Endothelial cell of hepatic sinusoid (primary cell): ENCODE results near the gene UGCG.
"Not testable (repeated sequence)": the region's sequence is repeated elsewhere in the genome, so short reads cannot be mapped to it uniquely, and the experiment has no call there.

Experiments used
- in situ Hi-C: cut with HindIII; loops from 2 replicates; pipeline ENCODE4 v1.10.0; 2017; ENCODE audit warnings: low sequenced_read_pairs

Gene UGCG

DNA sequence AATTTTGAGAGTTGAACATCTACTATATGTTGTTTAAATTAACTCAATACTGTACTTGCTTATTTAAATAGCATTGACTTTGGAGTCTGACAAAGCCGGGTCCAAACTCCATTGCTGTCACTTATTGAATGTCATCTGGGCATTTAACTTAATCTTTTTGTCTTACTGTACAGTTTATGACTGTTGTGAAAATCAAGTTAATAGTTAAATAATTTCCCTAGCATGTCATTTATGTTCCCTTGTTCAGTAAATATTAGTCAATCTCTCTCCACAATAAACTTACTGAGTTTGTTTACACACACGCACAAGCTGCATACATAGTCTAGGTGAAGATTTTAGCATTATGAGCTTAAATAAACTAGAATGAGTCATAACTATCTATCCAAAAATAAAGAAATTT is 6.3 kb upstream of the UGCG start:
- in situ Hi-C loops: no loop called here

DNA sequence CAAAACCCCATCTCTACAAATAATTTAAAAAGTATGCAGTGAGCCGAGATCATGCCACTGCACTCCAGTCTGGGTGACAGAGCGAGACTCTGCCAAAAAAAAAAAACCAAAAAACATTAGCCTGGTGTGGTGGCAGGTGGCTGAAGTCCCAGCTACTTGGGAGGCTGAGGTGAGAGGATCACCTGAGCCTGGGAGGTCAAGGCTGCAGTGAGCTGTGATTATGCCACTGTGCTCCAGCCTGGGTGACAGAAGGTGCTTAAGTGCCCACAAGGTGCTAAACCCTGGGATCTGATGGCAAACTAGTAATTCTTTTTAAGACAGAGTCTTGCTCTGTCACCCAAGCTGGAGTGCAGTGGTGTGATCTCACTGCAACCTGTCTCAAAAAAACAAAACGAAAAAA is 5.7 kb upstream of the UGCG start:
- in situ Hi-C loops: not testable (repeated sequence)

DNA sequence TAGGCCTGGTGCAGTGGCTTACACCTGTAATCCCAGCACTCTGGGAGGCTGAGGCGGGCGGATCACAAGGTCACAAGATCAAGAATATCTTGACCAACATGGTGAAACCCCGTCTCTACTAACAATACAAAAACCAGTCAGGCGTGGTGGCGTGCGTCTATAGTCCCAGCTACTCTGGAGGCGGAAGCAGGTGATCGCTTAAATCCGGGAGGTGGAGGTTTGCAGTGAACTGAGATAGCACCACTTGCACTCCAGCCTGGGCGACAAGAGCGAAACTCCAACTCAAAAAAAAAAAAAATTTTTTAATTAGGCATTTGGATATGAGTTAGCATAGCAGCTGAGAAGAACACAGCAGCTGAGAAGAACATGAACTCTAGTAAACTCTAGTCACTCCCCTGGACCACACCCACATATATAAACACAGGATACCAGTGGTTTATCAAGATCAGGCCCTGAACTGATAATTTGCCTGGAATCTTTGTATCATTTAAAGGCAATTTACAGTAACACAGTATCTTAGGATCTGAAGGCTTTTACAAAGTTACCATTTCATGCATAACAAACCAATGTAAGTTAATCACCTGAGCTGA is 4.6 kb upstream of the UGCG start:
- in situ Hi-C loops: no loop called here

DNA sequence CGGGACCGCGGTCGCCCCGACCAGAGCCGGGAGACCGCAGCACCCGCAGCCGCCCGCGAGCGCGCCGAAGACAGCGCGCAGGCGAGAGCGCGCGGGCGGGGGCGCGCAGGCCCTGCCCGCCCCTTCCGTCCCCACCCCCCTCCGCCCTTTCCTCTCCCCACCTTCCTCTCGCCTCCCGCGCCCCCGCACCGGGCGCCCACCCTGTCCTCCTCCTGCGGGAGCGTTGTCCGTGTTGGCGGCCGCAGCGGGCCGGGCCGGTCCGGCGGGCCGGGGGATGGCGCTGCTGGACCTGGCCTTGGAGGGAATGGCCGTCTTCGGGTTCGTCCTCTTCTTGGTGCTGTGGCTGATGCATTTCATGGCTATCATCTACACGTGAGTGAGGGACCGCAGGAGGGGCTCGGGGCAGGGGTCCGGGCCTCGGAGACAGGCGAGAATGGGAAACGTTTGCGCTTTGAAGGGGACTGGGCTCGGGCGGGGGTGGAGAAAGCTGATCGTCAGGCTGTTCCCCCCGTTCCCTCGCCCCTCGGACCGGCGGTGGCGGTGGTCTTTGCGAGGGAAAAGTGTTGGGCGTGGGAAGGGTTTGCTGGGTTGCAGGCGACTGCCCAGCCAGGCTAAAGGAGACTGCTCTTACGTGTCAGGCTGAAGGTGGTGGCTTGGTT is 457 bp downstream of the UGCG start:
- in situ Hi-C loops: no loop called here

DNA sequence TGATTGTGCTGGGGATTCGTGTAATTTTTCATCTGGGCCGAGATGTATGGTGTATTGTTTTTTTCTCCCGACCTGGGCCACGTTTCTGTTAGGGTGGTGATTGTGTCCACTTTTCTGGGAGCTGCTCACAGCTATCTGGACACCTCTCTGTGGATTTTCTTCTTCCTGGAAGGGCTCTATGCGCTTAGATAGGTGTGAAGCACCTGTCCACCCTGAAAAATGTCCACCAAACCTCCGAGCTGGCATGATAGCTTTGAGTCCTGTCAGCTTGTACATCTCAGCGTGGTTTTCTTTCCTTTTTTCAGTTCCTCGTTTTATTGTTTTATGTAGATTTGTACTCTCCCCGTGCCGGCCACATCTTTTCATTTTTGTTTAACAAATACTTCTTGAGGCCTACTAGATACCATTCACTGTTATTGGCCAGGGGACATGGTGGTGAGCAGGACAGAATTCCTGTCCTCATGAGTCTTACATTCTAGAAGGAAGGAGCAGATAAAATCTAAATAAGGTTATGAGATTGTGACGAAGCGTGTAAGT is 1.1 kb downstream of the UGCG start:
- in situ Hi-C loops: no loop called here

DNA sequence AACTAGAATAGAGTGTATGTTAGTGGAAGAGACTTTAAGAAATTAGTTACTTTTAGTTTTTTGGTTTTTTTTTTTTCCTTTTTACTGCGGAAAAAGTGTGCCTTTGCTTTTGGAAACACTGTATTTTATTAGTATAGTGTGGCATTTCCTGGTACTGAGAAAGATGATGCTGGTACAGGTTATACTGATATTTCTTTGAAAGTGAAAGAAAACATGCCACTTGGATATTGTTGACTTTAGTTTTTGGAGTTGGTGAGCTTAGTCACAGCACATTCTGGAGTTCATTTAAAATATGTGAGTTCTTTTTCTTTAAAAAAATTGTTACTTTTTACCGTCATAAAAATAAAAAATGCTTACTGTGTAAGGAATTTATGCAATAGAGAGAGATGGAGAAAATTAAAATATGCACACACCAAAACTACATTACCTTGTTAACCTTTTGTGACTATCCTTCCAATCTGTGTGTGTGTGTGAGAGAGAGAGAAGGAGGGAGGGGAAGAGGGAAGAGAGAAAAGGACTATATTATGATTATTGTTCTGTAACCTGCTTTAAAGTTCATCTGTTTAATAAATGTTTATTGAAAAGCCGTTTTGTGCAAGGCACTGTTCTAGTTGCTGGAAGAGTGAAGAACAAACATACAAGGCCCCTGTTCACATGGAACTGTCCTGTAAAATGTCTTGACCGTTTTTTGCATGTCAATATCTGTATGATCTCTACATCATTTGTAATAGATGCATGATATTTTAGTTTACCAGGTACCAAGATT is 1.9 kb downstream of the UGCG start:
- in situ Hi-C loops: no loop called here

DNA sequence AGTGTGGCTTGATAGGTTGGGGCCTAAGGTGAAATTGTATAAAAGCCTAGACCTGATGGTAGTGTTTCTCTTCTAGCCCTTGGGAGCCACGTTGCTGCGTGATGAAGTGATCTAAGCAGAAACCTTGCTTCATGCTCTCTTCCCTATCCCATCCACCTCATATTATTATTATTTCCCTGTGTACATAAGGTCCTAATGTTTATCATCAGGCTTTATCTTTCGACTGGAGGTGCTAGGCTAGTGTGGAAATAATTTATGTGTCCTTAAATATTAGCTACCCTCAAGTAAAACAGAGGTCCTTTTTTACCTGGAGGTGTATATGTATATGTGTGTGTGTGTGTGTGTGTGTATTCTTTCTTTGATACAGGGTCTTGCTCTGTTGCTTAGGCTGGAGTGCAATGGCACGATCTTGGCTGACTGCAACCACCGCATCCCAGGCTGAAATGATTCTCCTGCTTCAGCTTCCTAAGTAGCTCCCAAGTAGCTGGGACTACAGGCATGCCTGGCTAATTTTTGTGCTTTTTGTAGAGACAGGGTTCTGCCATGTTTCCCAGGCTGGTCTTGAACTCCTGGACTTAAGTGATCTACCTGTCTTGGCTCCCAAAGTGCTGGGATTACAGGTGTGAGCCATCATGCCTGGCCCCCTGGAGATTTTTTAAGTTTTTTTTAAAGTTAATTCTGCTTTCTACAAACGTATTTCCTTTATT is 3.7 kb downstream of the UGCG start:
- in situ Hi-C loops: no loop called here

DNA sequence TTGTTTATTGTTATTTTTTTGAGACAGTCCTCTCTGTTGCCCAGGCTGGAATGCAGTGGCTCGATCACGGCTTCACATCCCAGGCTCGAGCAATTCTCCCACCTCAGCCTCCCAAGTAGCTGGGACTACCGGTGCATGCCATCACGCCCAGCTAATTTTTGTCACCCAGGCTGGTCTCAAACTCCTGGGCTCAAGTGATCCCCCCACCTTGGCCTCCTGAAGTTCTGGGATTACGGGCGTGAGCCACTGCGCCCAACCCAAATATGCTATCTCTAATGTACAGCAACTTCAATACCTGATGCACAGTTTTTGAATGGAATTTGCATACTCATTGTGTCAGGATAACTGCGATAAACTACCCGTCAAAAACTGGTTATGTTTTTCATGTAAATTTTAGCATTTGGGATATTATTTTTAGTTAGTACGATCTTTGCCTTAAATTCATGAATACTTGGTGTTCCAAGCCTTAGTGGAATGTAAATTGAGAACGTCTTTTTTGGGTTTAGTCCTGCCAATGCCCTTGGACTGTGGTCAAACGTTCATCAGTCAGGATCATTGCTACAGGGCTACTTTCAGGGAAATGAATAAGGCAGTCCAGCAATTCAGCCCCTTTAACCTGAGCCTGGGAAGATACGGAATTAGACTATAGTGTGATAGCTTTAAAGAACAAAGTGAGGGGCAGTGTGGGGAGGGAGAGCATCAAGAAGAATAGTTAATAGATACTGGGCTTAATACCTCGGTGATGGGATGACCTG is 4.4 kb downstream of the UGCG start:
- in situ Hi-C loops: no loop called here

DNA sequence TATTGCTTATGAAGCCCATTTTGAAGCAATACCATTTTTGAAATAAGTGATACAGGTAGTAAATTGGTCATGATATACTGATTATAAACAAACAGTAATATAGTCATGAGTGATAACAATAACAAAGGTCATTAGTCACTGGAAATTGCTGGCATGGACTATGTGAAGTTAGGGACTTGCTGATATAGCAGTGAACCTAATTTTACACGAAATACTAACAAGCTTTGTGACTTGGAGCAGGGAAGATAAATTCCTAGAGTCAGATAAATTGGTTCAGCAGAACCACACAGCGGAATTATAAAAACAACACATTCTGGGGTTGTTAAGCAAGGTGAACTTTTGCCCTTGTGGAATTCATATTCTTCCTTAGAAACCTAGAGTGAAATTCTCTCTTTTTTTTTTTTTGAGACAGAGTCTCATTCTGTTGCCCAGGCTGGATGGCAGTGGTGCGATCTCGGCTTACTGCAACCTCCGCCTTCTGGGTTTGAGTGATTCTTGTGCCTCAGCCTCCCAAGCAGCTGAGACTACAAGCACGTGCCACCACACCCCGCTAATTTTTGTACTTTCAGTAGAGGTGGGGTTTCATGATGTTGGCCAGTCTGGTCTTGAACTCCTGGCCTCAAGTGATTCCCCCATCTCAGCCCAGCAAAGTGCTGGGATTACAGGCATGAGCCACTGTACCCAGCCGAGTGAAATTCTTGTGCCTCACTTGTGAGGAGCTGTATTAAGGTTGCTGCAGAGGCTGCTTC is 6.0 kb downstream of the UGCG start:
- in situ Hi-C loops: no loop called here

DNA sequence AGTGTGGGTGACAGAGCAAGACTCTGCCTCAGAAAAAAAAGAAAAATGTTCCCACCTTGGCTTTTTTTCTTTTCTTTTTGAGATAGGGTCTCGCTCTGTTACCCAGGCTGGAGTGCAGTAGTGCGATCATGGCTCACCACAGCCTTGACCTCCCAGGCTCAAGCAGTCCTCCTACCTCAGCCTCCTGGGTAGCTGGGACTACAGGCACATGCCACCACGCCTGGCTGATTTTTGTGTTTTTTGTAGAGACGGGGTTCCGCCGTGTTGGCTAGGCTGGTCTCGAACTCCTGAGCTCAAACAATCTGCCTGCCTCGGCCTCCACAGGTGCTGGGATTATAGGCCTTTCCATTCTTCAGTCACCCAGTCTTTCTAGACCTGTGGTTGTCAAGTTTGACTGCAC is 6.9 kb downstream of the UGCG start:
- in situ Hi-C loops: not testable (repeated sequence)

DNA sequence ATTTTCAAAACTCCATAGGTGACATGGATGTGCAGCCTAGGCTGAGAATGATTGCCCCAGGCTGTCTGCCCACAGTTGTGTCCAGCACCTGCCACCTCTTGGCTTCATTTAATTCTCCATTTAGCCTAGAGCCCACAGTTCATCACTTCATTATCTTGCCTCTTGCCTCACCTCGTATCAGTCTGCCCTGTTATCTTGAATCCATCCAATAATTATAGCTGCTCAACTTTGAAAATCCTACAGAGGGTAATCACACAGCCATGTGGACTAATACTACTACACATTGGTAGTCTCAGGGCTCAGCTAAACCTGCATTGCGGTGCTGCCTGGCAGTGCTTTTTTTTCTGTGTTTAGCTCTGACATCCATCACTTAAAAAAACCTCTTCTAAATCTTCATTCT is 7.4 kb downstream of the UGCG start:
- in situ Hi-C loops: no loop called here

DNA sequence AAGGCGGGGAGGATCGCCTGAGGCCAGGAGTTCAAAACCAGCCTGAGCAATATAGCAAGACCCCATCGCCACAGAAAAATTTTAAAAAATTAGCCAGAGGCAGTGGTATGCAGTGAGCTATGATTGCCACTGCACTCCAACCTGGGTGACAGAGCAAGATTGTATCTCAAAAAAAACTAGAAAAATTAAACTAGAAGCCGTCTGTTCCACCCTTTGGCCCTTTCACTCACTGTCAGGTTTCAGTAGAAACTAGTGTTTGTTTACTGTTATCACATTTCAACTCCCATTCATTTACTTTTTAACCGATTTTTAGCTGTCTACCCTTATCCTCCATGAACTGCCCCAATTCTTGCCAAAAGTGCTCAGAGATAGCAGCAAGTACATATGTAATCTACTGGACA is 8.3 kb downstream of the UGCG start:
- in situ Hi-C loops: no loop called here

DNA sequence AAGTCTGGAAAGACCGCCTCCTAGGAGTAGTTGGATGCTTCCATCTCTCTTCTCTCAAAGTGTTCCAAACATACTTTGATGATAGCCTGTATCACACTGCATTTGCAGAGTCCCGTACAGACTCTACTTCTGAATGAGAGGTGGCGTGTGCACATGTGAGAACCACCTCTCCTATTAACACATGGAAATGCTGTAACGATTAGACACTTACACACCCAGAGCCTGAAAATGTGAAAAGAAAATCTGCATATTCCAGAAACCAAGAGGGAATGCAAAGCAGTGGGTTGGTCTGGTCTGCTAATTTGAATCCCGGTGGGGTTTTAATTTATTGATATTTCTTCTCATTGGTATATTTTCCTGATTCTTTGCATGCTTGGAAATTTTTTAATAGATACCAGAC is 10.5 kb downstream of the UGCG start:
- in situ Hi-C loops: no loop called here

DNA sequence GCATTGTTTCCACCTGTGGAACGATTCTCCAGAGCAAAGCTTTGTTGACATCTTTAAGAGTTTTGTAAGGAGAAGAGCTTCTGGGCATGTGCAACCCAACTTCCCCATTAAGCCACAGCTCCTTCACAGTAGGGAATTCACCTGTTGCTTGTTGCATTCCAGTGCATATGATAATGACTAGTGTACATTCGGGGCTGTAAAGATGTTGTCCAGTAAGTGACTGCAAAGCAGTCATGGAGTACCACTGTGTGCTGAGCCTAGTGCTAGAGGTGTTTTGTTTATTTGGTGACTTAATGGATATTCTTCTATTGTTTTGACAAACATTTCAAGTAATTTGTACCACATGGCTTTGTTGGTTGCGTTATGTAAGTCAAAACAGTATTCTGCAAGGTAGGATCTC is 12.8 kb downstream of the UGCG start:
- in situ Hi-C loops: no loop called here

DNA sequence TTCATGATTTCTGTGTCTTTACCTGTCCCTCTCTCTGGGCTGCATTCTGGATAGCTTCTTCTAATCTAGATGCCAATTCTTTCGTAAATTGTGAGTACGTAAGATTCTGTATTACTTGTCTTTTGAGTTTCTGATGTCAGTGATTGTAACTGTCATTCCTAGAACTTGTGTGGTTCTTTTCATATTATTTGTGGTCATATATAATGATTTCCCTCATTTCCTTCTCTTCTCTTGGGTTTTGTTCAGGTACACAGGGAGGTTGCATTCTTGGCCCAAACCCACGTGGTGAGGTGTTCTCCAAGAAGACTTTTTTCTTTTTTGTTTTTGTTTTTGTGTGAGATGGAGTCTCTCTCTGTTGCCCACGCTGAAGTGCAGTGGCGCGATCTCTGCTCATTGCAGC is 13.8 kb downstream of the UGCG start:
- in situ Hi-C loops: no loop called here

DNA sequence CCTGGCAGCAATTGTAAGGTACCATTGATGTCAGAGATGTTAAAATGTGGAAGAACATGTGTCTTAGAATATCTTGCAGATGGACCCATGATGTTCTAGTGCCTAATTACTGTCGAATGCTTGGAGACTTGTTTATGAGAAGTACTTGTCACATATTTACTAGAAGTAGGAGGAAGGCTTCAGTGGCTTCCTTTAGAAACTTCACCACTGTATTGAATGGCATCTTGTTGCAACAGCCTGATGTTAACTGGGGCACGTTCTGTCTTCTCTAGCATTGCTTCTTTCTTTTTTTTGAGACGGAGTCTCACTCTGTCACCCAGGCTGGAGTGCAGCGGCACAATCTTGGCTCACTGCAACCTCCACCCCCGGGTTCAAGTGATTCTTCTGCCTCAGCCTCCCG is 16.5 kb downstream of the UGCG start:
- in situ Hi-C loops: no loop called here

DNA sequence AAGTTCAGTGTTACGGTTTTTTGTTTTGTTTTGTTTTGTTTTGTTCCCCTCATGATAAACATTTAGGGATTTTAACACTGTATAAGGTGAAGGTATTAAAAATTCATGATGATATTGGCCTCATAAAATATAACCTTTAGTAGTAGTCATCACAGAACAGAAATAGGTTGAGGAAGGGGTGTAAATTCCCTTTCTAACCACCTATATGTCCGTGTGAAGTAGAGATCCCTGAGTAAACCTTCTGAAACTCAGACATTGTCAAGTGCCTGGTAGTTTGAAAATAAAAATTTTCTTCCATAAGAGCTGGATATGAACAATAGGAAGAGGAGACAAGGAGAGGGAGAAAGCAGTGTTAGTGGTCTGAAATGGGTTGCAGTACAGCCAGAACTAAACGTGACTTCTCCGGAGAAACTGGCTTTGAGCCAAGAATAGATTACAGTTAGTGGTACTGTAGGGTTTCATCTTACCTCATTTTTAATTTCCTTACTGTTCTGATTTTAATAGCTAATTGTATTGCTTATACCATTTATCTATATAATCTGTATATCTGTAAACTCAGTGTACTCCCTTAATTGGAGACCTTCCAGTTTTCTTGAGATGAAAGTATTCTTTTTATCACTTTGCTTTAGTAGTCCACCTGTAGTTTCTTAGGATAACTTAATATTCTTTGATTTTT is 18.3 kb downstream of the UGCG start:
- in situ Hi-C loops: no loop called here

DNA sequence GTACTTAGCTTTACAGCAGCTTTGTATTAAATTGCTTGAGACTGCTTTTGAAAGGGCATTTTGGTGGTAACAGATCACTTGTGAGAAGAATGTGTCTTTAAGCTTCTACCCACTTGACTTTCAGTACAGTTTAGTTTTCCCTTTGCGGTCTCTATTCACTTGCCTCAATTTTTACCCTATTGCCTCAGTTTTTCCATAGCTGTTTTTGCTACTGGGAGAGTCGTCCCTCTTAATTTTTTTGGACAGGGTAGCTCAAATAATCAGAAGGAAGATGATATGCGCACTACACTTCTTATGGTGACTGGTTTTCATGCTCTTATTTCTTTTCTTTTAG is 18.8 kb downstream of the UGCG start:
- in situ Hi-C loops: no loop called here

DNA sequence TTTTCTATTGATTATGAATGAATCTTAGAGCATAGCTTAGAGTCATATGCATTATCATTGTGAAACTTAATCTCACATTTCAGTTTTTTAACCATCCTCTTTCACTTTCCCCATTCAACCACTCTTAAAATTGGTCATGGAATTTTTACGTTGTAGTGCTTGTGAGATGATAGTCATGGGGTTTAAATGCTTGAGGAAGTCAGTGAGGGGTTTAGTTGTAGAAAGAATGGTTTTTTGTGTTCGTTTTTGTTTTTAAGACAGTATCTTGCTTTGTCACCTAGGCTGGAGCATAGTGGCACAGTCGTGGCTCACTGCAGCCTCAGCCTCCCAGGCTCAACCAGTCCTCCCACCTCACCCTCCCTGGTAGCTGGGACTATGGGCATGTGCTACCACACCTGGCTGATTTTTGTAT is 19.6 kb downstream of the UGCG start:
- in situ Hi-C loops: no loop called here

DNA sequence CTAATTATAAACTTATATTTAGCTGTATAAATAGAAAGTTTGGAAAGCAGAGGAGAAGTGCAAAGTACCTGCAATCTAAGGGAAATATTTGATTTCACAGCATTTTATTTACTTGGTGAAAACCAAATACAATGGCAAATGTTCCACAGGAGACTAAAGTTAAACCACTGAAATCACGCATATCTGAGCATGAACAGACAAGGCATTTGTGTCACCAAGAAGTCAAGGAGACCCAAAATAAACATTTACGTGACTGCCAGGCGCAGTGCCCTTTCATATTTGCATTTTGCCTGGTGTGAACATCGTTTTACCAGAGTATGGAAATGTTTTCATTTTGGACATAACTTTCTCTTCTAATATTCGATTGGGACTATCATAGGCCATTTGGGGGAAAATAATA is 20.6 kb downstream of the UGCG start:
- in situ Hi-C loops: no loop called here
